Cerebellar nuclear complex (tissue), 1 donor: ENCODE results near the gene TCF3.

Experiments used
- DNase-seq, 2 experiments: peaks; one replicate each; lab custom pipeline; 2025; lab: John Stamatoyannopoulos, UW

The TCF3 gene

GRCh38 chr19:1560286-1560882 lies 92.0 kb downstream of the TCF3 start:
- DNase-seq, result no peak
